ENCODE data around the gene CUL3.

GRCh38 chr2:224577541-224577940 is 7.6 kb downstream of the CUL3 start:
- TF ChIP-seq USF2 (IDR thresholded peaks at IDR 0.05; ENCODE audit: low read depth, low read length) (no peak), USF2 (CRISPR knock-in tag; IDR thresholded peaks at IDR 0.05; ENCODE audit: borderline replicate concordance) (no peak), FOXO4 (CRISPR knock-in tag; conservative IDR thresholded peaks at IDR 0.05) (no peak), POLR2A (IDR thresholded peaks at IDR 0.05; ENCODE audit: insufficient read depth in 1 of 2, low read depth in 2 of 2, low read length in 2 of 2) (no peak)
